MCF 10A (cell line): ENCODE measurements around the gene TOP1. TPM values are rescaled to one million over a fixed set of nuclear protein-coding genes. Genes with fewer than 3 reads are reported as not detected.

Experiments used
- Bru-seq: library from RNA; stranded (reverse); fragments of 400-500 nt; gene quantifications from one replicate; lab custom pipeline; 2021; lab: Mats Ljungman, UMichigan
- BruChase-seq, 2 experiments: library from RNA; stranded (reverse); fragments of 400-500 nt; gene quantifications; one replicate each; lab custom pipeline; 2021; lab: Mats Ljungman, UMichigan
- BruUV-seq: library from RNA; stranded (reverse); fragments of 400-500 nt; replicated peaks from 2 replicates; lab custom pipeline; 2021; lab: Mats Ljungman, UMichigan
- CTCF ChIA-PET: fragments of 300-600 bp; sonication (Branson Sonifier 250); formaldehyde crosslinking; extraction: SDS; loops from one replicate; lab custom pipeline; 2021; ENCODE audit warnings: antibody characterized with exemption, inconsistent platforms; lab: Yijun Ruan, JAX
- POLR2A ChIA-PET: fragments of 300-600, 350-650 bp; sonication (Branson Sonifier 250); formaldehyde crosslinking; extraction: SDS; loops from one replicate; lab custom pipeline; 2020; ENCODE audit warnings: antibody characterized with exemption, inconsistent platforms; lab: Yijun Ruan, JAX
- DNase-seq: peaks from one replicate; pipeline ENCODE4 v3.0.0-alpha.2; 2018; ENCODE audit not compliant: unreplicated experiment
- H3K27ac Mint-ChIP-seq: one replicate; pipeline ENCODE4 v1.8.0; 2022; ENCODE audit warnings: mild to moderate bottlenecking, low read depth, mixed read lengths; ENCODE audit not compliant: unreplicated experiment
- H3K27me3 Mint-ChIP-seq: one replicate; pipeline ENCODE4 v1.8.0; 2022; ENCODE audit warnings: mixed read lengths; ENCODE audit not compliant: insufficient read depth, unreplicated experiment
- H3K36me3 Mint-ChIP-seq: one replicate; pipeline ENCODE4 v1.8.0; 2022; ENCODE audit warnings: mild to moderate bottlenecking, moderate library complexity, mixed read lengths; ENCODE audit not compliant: insufficient read depth, unreplicated experiment
- H3K4me1 Mint-ChIP-seq: one replicate; pipeline ENCODE4 v1.8.0; 2022; ENCODE audit warnings: mixed read lengths; ENCODE audit not compliant: insufficient read depth, unreplicated experiment
- H3K4me3 Mint-ChIP-seq: one replicate; pipeline ENCODE4 v1.8.0; 2022; ENCODE audit warnings: mild to moderate bottlenecking, moderate library complexity, mixed read lengths; ENCODE audit not compliant: unreplicated experiment
- H3K9me3 Mint-ChIP-seq: one replicate; pipeline ENCODE4 v1.8.0; 2022; ENCODE audit warnings: mixed read lengths; ENCODE audit not compliant: unreplicated experiment
- intact Hi-C: fragments of 100-400 bp; cut with micrococcal nuclease; formaldehyde crosslinking; loops from 2 replicates; pipeline ENCODE4 v1.14.1; 2022
- long read RNA-seq: library from polyadenylated mRNA; stranded (forward); transcript quantifications from one replicate; pipeline ENCODE4 v2.0.0, GENCODE V29; 2022
- total RNA-seq: library from RNA; stranded (reverse); gene quantifications from 2 replicates; pipeline ENCODE4 v1.2.3, GENCODE V29; 2022
- TF ChIP-seq, protein P1 (sequence below): fragments of 200-600 bp; IDR thresholded peaks from one replicate; pipeline ENCODE4 v1.8.0; 2022; ENCODE audit warnings: antibody characterized with exemption, mild to moderate bottlenecking; ENCODE audit not compliant: unreplicated experiment

TOP1 gene
- 141 and 174 TPM in 2 replicates for total RNA-seq
- Bru-seq, nascent RNA = percentile 98 among the genes with signal in this experiment
- BruChase-seq, experiment 1, labeled RNA remaining after a 6-hour chase = percentile 94 among the genes with signal in this experiment
- BruChase-seq, experiment 2, labeled RNA remaining after a 2-hour chase = percentile 91 among the genes with signal in this experiment
- long read RNA-seq, transcript TOP1-201 (21 exons, 3,738 nt) = major isoform, 97 of 173 reads
- long read RNA-seq, partial matches to known transcripts = 67 of 173 reads
- long read RNA-seq, other reads (novel, unspliced or antisense) = 9 of 173 reads

DNA sequence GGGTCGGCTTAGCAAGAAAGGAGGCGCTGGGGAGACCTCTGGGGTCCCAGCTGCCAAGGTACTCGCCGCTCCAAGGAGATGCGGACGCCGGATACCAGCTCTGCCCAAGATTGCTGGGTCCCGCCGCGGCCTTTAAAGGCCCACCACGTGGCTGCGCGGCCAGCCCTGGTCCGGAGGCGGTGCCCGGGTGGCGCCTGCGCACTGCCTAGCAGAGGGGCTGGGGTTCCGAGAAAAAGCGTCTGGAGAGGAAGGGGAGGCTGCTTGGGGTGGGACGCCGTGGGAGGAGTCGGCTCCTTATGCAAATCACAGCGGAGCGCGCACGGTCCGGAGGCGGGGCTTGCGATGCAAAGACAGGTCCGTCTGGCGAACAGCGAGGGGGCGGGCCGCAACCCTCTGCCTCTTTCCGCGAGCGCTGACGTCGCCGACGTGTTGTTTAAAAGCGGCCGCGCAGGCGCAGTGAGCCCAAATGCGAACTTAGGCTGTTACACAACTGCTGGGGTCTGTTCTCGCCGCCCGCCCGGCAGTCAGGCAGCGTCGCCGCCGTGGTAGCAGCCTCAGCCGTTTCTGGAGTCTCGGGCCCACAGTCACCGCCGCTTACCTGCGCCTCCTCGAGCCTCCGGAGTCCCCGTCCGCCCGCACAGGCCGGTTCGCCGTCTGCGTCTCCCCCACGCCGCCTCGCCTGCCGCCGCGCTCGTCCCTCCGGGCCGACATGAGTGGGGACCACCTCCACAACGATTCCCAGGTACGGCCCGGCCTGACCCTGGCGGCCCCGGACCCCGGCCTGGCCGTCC, at the start of gene TOP1:
TSS of gene TOP1 (plus strand) at position 464 of the 791 bp plus-strand sequence. CDS start at position 710, 246 bp downstream.
- Mint-ChIP-seq H3K27me3 (no peaks in the 10 kb centered on the region), H3K9me3 (no peaks in the 10 kb centered on the region), H3K36me3 (peaks cover 26% of the 10 kb centered on the region), H3K27ac (peak within 1 kb of the TSS; percentile 100), H3K4me1 (peaks cover 41% of the 10 kb centered on the region), H3K4me3 (peak within 1 kb of the TSS; percentile 94)
- TF ChIP-seq, protein P1, sequence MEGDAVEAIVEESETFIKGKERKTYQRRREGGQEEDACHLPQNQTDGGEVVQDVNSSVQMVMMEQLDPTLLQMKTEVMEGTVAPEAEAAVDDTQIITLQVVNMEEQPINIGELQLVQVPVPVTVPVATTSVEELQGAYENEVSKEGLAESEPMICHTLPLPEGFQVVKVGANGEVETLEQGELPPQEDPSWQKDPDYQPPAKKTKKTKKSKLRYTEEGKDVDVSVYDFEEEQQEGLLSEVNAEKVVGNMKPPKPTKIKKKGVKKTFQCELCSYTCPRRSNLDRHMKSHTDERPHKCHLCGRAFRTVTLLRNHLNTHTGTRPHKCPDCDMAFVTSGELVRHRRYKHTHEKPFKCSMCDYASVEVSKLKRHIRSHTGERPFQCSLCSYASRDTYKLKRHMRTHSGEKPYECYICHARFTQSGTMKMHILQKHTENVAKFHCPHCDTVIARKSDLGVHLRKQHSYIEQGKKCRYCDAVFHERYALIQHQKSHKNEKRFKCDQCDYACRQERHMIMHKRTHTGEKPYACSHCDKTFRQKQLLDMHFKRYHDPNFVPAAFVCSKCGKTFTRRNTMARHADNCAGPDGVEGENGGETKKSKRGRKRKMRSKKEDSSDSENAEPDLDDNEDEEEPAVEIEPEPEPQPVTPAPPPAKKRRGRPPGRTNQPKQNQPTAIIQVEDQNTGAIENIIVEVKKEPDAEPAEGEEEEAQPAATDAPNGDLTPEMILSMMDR = no peak
- intact Hi-C loops = no loop called here
- no TSS peak for BruUV-seq
- ChIA-PET CTCF (interaction anchor here (0.6 to 4.2 kb wide), 9 partner anchors 17 to 67 kb away, joined by 3 to 37 read pairs (median 3); no protein-coding TSS in a partner anchor), POLR2A (interaction anchor here (0.6 to 9.8 kb wide), 16 partner anchors 10 to 429 kb away, joined by 3 to 313 read pairs (median 4); no protein-coding TSS in a partner anchor)
- DNase-seq = peak; percentile 99

DNA sequence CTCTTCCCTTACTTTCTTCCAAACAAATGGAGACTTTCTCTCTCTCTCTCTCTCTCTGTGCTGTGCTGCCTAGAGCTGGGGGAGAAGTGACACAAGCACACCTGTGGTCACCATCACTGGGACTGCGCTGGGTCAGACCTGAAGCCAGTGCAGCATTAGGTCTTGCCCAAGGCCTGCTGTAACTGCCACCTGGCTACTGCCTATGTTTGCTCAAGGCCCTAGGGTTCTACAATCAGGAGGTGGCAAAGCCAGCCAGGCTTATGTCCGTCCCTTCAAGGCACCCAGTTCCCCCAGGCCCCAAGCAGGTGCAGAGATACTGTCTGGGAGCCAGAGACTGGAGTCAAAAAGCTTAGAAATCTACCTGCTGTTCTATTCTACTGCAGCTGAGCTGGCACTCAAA, 49.4 kb upstream of the TOP1 start:
- no peak for DNase-seq
- CTCF ChIA-PET = interaction anchor here (0.5 to 21.6 kb wide), 7 partner anchors 11 to 360 kb away, joined by 3 to 616 read pairs (median 4); no protein-coding TSS in a partner anchor
- Mint-ChIP-seq H3K4me3 (no peak overlapping the region), H3K4me1 (peaks cover 16% of the 10 kb centered on the region), H3K36me3 (no peaks in the 10 kb centered on the region), H3K9me3 (peaks cover 30% of the 10 kb centered on the region), H3K27me3 (no peaks in the 10 kb centered on the region), H3K27ac (peak overlapping the region; percentile 52)
- POLR2A ChIA-PET = interaction anchor here (0.7 to 1.9 kb wide), 7 partner anchors 9 to 290 kb away, joined by 3 to 5 read pairs (median 4); no protein-coding TSS in a partner anchor
- TF ChIP-seq, protein P1 = no peak
- no TSS peak for BruUV-seq
- intact Hi-C loops = no loop called here

DNA sequence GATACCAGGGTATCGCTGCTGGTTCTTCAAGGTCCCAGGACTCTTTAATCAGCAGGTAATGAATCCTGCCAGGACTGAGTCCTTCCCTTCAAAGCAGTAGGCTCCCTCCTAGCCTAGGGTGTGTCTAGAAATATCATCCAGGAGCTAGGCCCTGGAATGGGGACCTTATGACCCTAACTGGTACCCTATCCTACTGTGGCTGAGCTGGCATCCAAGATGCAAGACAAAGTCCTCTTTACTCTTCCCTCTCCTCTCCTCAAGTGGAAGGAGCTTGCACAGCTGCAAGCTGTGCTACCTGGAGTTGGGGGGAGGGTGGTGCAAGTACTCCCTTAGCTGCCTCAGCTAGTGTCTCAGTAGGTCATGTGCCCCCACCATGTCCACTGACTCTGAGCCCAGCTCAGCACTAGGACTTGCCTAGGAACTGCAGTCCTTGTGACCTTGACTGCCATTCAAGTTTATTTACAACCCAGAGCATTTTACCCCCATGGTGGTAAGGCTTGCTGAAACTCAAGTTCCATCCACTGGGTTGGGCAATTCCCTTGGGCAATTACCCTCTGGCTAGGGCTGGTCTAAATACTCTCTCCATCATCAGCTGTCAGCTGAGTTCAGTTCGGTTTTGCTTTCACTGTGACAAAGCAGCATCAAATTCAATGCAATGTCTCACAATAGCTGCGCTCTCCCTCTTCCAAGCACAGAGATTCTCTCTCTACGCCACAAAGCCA, 48.4 kb upstream of the TOP1 start:
- CTCF ChIA-PET = interaction anchor here (0.7 to 21.6 kb wide), 5 partner anchors 10 to 253 kb away, joined by 3 to 616 read pairs (median 248); no protein-coding TSS in a partner anchor
- no TSS peak for BruUV-seq
- POLR2A ChIA-PET = interaction anchor here (0.7 to 1.7 kb wide), 5 partner anchors 8 to 253 kb away, joined by 3 to 5 read pairs (median 3); no protein-coding TSS in a partner anchor
- H3K27me3 Mint-ChIP-seq = no peaks in the 10 kb centered on the region
- peak overlapping the region; percentile 7 for H3K27ac Mint-ChIP-seq
- H3K4me1 Mint-ChIP-seq = peaks cover 16% of the 10 kb centered on the region
- no peak for DNase-seq
- TF ChIP-seq, protein P1 = no peak
- peaks cover 31% of the 10 kb centered on the region for H3K9me3 Mint-ChIP-seq
- H3K36me3 Mint-ChIP-seq = no peaks in the 10 kb centered on the region
- intact Hi-C loops = no loop called here
- H3K4me3 Mint-ChIP-seq = no peak overlapping the region
